ENCODE results near the gene ELMOD1.

ELMOD1 gene

DNA sequence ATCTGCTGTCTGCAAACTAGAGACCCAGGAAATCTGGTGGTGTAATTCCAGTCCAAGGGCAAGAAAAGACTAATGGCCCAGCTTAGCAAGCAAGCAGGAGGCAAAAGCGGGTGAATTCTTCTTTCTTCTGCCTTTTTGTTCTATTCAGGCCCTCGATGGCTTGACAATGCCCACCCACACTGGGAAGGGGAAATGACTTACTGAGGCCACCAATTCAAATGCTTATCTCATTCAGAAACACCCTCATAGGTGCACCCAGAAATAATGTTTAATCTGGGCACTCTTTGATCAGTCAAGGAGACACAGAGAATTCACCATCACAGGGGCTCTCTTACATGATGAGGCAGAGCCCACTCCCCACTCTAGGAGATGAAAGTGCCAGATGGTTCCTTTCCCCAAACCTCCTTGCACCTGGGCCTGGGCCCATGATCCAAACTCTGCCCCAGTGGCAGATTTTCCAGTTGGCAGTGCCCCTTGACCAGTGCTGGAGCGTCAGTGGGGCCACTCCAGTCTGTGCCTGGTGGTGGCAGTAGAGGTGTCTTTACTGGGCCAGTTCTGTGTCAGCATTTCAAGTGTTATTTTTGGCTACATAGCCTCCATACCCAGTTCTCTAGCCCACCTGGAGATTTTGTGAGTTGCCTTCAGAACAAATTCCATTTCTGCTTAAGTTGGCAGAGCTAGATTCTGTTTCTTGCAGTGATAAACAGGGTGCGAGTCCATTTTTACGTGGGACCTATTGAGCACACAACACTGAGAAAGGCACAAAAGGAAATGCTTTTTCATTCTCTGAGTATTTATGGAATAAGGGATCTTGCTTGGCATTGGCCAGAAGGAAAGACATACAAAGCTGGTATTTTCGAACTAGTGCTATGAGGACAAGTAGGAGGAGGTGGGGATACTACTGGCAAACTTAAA is 7.5 kb downstream of the ELMOD1 start:
- TF ChIP-seq GATA1 (IDR thresholded peaks at IDR 0.05; ENCODE audit: low read depth, low read length) = no peak
- no peak for TF ChIP-seq POLR2A (IDR thresholded peaks at IDR 0.05; ENCODE audit: low read length)
- peak; percentile 4 to 7 for DNase-seq

DNA sequence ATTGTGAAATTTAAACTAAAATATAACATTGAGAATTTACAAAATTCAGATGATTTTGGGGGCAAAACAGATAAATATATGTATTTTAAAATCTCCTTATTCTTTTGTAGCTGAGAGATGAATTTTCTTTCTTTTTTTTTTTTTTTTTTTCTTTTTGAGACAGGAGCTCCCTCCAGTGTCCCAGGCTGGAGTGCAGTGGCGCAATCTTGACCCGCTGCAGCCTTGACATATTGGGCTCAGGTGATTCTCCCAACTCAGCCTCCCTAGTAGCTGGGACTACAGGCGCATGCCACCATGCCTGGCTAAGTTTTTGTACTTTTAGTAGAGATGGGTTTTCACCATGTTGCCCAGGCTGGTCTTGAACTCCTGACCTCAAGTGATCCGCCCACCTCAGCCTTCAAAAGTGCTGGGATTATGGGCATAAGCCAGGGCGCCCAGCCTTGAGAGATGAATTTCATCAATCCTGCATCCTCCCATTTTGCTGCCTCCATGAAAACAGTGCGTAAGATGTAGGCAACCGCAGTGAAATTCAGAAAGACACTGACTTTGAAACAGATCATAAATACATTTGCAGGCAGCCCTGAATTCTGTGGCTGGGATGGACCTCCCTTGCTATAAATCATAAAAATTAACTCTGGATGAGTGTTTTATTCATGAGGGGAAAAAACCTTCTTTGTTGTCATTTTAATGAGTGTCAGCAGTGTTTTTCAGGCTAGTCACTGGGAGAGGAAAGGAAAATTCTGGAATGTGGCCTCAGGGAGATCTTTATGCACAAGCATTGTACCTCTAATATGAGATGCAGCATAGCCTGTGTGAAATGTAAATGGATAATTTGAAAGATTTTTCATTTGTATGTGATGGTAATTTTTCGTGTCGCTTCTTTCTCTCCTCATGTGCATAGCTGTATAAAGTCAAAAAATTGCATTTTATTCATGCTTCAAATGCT is 14.4 kb downstream of the ELMOD1 start:
- DNase-seq = no peak
- TF ChIP-seq POLR2A (IDR thresholded peaks at IDR 0.05; ENCODE audit: low read length) (no peak), GATA1 (IDR thresholded peaks at IDR 0.05; ENCODE audit: low read depth, low read length) (no peak)

DNA sequence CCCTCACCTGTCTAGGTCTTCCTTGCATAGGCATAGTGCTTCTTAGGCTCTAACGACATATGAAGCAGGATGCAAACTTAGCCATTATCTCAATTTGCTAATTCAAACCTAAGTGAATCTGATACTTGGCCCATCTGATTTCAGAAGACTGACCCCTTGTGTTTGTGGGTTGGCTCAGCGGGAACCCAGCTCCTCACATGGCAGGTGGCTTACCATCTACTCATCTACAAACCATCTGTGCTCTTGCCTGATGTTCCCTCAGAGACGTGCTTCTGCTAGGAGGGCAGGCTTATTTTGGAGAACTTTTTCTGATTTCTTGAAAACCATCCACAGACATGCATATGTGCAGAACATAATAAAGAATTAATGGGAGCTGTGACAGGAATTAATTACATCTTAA is 15.2 kb downstream of the ELMOD1 start:
- no peak for TF ChIP-seq POLR2A (IDR thresholded peaks at IDR 0.05; ENCODE audit: low read length)
- TF ChIP-seq GATA1 (IDR thresholded peaks at IDR 0.05; ENCODE audit: low read depth, low read length) = no peak
- no peak for DNase-seq

- no peak for DNase-seq
Measured at GRCh38 chr11:107608809-107609208, 17.9 kb downstream of the ELMOD1 start.

GRCh38 chr11:107609400-107610218 is 18.7 kb downstream of the ELMOD1 start:
- no peak for TF ChIP-seq GATA1 (IDR thresholded peaks at IDR 0.05; ENCODE audit: low read depth, low read length)
- TF ChIP-seq POLR2A (IDR thresholded peaks at IDR 0.05; ENCODE audit: low read length) = no peak
- no peak for DNase-seq

More at GRCh38 chr11:107608809-107609208, 17.9 kb downstream of the ELMOD1 start:
- no peak for TF ChIP-seq POLR2A (IDR thresholded peaks at IDR 0.05; ENCODE audit: low read length)

- DNase-seq = no peak
- TF ChIP-seq POLR2A (IDR thresholded peaks at IDR 0.05; ENCODE audit: low read length) (no peak), GATA1 (IDR thresholded peaks at IDR 0.05; ENCODE audit: low read depth, low read length) (no peak)
Measured at GRCh38 chr11:107612445-107612844, 21.5 kb downstream of the ELMOD1 start.

GRCh38 chr11:107619926-107620325 is 29.0 kb downstream of the ELMOD1 start:
- DNase-seq = no peak
- TF ChIP-seq POLR2A (IDR thresholded peaks at IDR 0.05; ENCODE audit: low read length) = no peak
- no peak for TF ChIP-seq GATA1 (IDR thresholded peaks at IDR 0.05; ENCODE audit: low read depth, low read length)

DNA sequence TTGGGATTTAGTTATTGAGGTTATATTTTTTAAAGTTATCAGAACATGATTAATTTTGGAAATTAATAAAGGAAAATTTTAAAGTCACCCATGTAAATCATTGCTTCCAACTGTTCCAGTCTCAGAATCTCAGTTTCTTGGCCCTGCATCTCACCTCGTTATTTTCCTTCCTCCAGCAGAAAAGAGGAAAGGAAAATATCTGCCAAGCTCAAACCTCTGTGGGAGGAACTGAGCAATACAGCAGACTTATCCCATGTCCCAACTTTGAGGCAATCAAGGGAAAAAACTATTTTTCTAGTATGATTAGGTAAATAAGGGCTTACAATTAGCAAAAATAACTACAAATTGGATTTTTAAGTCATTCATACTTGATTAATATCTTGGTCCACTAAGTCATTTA is 30.1 kb downstream of the ELMOD1 start:
- no peak for DNase-seq
- no peak for TF ChIP-seq POLR2A (IDR thresholded peaks at IDR 0.05; ENCODE audit: low read length)
- TF ChIP-seq GATA1 (IDR thresholded peaks at IDR 0.05; ENCODE audit: low read depth, low read length) = no peak

GRCh38 chr11:107623183-107623582 is 32.2 kb downstream of the ELMOD1 start:
- TF ChIP-seq POLR2A (IDR thresholded peaks at IDR 0.05; ENCODE audit: low read length) (no peak), GATA1 (IDR thresholded peaks at IDR 0.05; ENCODE audit: low read depth, low read length) (no peak)

DNA sequence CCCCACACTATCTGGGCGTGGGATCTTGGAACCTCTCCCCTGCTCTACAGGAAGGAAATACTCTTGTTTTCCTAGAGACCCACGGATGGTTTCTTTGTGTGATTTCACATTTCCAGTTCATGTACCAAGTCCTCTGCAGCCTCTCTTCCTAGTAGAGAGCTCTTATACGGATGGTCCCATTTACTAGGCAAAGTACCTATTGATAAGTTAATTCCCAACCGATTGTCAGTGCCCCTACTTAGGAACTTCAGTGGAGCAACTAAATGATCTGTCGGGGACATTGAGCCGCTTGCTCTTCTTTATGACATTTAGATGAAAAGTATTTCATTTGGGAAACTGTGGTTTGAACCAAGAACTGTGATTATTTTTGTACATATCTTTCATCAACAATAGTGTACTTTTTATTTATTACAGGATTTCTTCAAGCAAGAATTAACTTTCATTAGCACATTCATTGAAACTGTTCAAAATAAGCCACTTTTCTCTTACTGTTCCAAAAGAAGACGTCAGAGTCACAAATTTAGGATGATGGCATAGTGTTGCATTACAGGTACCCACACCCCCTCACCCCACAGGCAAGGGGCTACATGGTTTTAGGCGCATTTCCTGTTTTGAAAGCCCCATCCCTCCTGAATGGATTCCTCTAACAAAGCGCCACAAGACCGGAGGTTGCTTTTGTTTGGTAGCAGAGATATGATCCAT is 34.2 kb downstream of the ELMOD1 start:
- TF ChIP-seq POLR2A (IDR thresholded peaks at IDR 0.05; ENCODE audit: low read length) (no peak), GATA1 (IDR thresholded peaks at IDR 0.05; ENCODE audit: low read depth, low read length) (no peak)
- no peak for DNase-seq

More at GRCh38 chr11:107623183-107623582, 32.2 kb downstream of the ELMOD1 start:
- no peak for DNase-seq

DNA sequence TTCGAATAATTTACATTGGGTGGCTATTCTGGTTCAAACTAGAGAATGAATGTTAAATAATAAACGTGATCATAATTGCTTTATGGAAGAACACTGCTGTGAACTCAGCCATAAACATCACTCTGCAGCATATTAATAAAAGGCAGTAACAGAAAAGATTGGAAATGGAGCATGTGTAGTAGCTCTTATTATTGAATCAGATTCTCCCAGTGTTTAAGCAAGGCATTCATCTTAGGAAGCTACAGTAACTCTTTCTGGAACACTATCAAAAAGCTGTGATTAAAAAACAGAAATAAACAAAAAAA is 34.7 kb downstream of the ELMOD1 start:
- TF ChIP-seq POLR2A (IDR thresholded peaks at IDR 0.05; ENCODE audit: low read length) = no peak
- no peak for TF ChIP-seq GATA1 (IDR thresholded peaks at IDR 0.05; ENCODE audit: low read depth, low read length)
- DNase-seq = no peak

DNA sequence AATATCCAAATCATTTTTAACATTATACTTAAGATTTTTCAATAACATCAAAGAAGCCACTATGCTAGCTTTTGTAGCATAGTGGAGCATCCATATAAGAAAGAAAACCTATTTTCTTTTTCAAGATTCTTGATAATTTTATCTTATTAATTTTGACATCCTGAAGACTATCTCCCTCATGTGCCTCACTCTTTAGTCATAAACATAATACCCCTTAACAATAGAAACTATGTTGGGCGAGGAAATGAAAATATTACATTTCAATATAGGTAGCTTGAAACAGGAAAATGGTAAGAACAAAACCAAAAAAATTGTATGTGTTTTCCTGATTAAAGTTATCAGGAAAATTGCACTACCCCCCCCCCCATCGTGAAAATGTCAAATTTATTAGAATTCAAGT is 40.1 kb downstream of the ELMOD1 start:
- TF ChIP-seq GATA1 (IDR thresholded peaks at IDR 0.05; ENCODE audit: low read depth, low read length) (no peak), POLR2A (IDR thresholded peaks at IDR 0.05; ENCODE audit: low read length) (no peak)
- DNase-seq = no peak

GRCh38 chr11:107631931-107632330 is 41.0 kb downstream of the ELMOD1 start:
- TF ChIP-seq POLR2A (IDR thresholded peaks at IDR 0.05; ENCODE audit: low read length) = no peak
- no peak for TF ChIP-seq GATA1 (IDR thresholded peaks at IDR 0.05; ENCODE audit: low read depth, low read length)
- DNase-seq = no peak
